ENCODE data around the gene ELK1. TPM values are rescaled to one million over a fixed set of nuclear protein-coding genes. Genes with fewer than 3 reads are reported as not detected.
A peak's percentile ranks its signal among the peaks of the same experiment; 100 is the strongest.

Gene ELK1
- total RNA-seq, 1 donor from 2014 or later = 35.0 TPM

GRCh38 chrX:47661539-47661938 is 11.2 kb upstream of the ELK1 start:
- Mint-ChIP-seq H3K27me3 (ENCODE audit: low read depth) (no peaks in the 10 kb centered on the region), H3K9me3 (no peaks in the 10 kb centered on the region), H3K4me1 (no peaks in the 10 kb centered on the region), H3K4me3 (no peak overlapping the region), H3K36me3 (peaks cover under 1% of the 10 kb centered on the region), H3K27ac (no peak overlapping the region)
- no peak for DNase-seq (ENCODE audit: low spot score in 2 of 2, unreplicated experiment in 2 of 2)
- TF ChIP-seq, protein P1, sequence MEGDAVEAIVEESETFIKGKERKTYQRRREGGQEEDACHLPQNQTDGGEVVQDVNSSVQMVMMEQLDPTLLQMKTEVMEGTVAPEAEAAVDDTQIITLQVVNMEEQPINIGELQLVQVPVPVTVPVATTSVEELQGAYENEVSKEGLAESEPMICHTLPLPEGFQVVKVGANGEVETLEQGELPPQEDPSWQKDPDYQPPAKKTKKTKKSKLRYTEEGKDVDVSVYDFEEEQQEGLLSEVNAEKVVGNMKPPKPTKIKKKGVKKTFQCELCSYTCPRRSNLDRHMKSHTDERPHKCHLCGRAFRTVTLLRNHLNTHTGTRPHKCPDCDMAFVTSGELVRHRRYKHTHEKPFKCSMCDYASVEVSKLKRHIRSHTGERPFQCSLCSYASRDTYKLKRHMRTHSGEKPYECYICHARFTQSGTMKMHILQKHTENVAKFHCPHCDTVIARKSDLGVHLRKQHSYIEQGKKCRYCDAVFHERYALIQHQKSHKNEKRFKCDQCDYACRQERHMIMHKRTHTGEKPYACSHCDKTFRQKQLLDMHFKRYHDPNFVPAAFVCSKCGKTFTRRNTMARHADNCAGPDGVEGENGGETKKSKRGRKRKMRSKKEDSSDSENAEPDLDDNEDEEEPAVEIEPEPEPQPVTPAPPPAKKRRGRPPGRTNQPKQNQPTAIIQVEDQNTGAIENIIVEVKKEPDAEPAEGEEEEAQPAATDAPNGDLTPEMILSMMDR (IDR thresholded peaks at IDR 0.05; ENCODE audit: unreplicated experiment) = no peak

GRCh38 chrX:47659421-47659726 is 9.0 kb upstream of the ELK1 start:
- no peak for DNase-seq (ENCODE audit: low spot score in 2 of 2, unreplicated experiment in 2 of 2)
- Mint-ChIP-seq H3K36me3 (peaks cover 6% of the 10 kb centered on the region), H3K27ac (peak overlapping the region; percentile 99), H3K27me3 (ENCODE audit: low read depth) (no peaks in the 10 kb centered on the region), H3K4me1 (no peaks in the 10 kb centered on the region), H3K4me3 (peak overlapping the region; percentile 89), H3K9me3 (peaks cover 4% of the 10 kb centered on the region)
- TF ChIP-seq, protein P1 (IDR thresholded peaks at IDR 0.05; ENCODE audit: unreplicated experiment) = no peak

DNA sequence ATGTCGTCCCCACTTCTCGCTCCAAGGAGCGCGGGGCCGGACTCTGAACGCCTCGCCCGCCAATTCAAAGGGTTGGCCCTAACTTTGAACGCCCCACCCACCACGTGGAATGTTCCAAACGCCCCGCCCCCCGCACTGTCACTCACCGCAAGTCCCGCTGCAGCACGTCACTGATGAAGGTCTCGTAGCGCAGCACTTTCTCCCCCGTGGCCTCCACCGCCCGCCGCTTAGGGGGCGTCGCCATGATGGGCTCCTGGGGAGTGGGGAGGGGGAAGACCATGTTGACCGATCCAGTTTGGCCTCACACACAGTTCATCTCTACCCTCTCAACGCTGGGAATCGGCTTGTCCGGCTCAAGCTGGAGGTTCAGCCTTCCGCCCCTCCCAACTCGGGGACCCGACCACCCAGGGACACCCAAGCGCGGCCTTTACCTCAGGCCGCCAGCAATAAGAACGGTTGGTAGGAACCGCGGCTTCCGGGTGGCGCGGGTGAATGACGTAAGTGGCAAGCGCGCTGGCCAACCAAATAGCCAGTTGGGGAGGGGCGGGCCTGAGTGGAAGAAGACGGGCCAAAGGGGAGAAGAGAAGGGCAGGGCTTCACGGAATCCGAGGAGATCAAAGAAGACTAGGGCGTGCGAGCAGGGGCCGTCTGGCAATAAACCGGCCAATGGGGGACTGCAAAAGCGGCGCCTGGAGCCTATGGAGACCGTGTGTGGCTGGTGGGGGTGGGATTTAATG is 8.5 kb upstream of the ELK1 start, which contains the start of gene UXT:
Gene UXT (minus strand): TSS at position 497 of the 737 bp plus-strand sequence. CDS start 253 bp downstream, at position 244.
- peaks cover 6% of the 10 kb centered on the region for H3K36me3 Mint-ChIP-seq
- peak within 1 kb of the TSS; percentile 89 for H3K4me3 Mint-ChIP-seq
- DNase-seq (ENCODE audit: low spot score in 2 of 2, unreplicated experiment in 2 of 2) = peak; percentile 84 to 93
- no peaks in the 10 kb centered on the region for H3K4me1 Mint-ChIP-seq
- H3K27ac Mint-ChIP-seq = peak within 1 kb of the TSS; percentile 99
- no peaks in the 10 kb centered on the region for H3K27me3 Mint-ChIP-seq (ENCODE audit: low read depth)
- TF ChIP-seq, protein P1 (IDR thresholded peaks at IDR 0.05; ENCODE audit: unreplicated experiment) = no peak
- peaks cover 4% of the 10 kb centered on the region for H3K9me3 Mint-ChIP-seq

- TF ChIP-seq, protein P1 (IDR thresholded peaks at IDR 0.05; ENCODE audit: unreplicated experiment) = no peak
- H3K27ac Mint-ChIP-seq = peak overlapping the region; percentile 99
- no peaks in the 10 kb centered on the region for H3K27me3 Mint-ChIP-seq (ENCODE audit: low read depth)
- H3K36me3 Mint-ChIP-seq = peaks cover 6% of the 10 kb centered on the region
- no peak for DNase-seq (ENCODE audit: low spot score in 2 of 2, unreplicated experiment in 2 of 2)
- H3K4me3 Mint-ChIP-seq = peak overlapping the region; percentile 89
- peaks cover 7% of the 10 kb centered on the region for H3K9me3 Mint-ChIP-seq
- H3K4me1 Mint-ChIP-seq = no peaks in the 10 kb centered on the region
These were observed 7.9 kb upstream of the ELK1 start for GRCh38 chrX:47658301-47658683.

DNA sequence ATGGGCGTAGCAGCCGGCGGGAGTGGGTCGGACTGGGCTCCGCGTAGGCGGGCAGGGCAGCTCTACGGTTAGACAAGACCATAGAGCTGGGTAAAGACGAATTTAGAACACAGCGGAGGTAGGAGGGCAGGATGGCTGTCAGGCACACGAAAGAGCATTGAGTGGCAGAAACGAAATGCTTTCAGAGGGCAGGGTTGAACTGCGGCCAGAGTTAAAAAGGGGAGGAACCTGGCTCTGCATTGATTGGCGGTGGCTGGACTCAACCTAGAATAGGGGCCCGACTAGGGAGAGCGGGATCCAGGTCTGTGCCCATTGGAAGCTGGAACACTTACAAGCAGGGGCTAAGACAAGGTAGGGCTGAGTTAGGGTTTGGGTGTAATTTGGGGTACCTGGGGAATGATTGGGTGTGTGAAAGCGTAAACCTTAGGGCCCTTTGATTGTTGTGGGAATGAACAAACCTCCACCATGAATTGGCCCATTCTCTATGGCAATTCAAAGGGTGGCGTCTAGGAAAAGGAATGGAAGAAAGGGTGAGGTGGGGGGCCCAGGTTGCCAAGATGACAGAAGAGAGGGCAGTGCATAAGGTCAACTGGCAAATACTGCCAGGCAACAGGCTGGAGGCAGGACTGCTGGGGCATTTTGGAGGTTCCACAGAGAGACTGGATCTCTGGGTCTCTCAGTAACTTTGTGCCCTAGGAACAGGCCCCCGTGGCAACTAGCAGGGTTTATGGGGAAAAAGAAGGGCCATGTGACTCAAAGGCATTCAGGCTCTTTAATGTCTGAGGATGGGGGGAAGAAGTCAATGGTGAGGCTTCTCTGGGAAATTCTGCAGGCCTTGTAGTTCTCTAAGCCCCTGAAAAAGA is 911 bp upstream of the ELK1 start:
- peak overlapping the region; percentile 95 for H3K27ac Mint-ChIP-seq
- H3K36me3 Mint-ChIP-seq = peaks cover 9% of the 10 kb centered on the region
- TF ChIP-seq, protein P1 (IDR thresholded peaks at IDR 0.05; ENCODE audit: unreplicated experiment) = no peak
- no peak for DNase-seq (ENCODE audit: low spot score in 2 of 2, unreplicated experiment in 2 of 2)
- H3K9me3 Mint-ChIP-seq = peaks cover 24% of the 10 kb centered on the region
- H3K27me3 Mint-ChIP-seq (ENCODE audit: low read depth) = no peaks in the 10 kb centered on the region
- H3K4me3 Mint-ChIP-seq = peak overlapping the region; percentile 83
- H3K4me1 Mint-ChIP-seq = peaks cover 22% of the 10 kb centered on the region
